Endothelial cell of umbilical vein (primary cell): Measurements from ENCODE around the gene PDGFRB. TPM values are rescaled to one million over a fixed set of nuclear protein-coding genes. Genes with fewer than 3 reads are reported as not detected.

Experiments
- BruUV-seq: library from RNA; stranded (reverse); fragments of 400-500 nt; replicated peaks from 2 replicates; lab custom pipeline; 2021; lab: Mats Ljungman, UMichigan
- CTCF ChIA-PET: fragments of 300-600, 350-600 bp; sonication (Branson Sonifier 250); formaldehyde crosslinking; loops from one replicate; lab custom pipeline; 2021; ENCODE audit warnings: antibody characterized with exemption, inconsistent platforms; lab: Charles Lee
- POLR2A ChIA-PET: fragments of 300-600, 350-600 bp; sonication (Branson Sonifier 250); formaldehyde crosslinking; loops from one replicate; lab custom pipeline; 2021; ENCODE audit warnings: antibody characterized with exemption, inconsistent platforms; lab: Charles Lee
- DNase-seq: peaks from one replicate; pipeline ENCODE4 v3.0.0-alpha.2; 2011; ENCODE audit warnings: low read depth, low spot score
- FAIRE-seq: peaks from 2 replicates; lab custom pipeline; 2011; peaks lifted over from hg19 to GRCh38; lab: Jason Lieb, UNC
- H2AFZ ChIP-seq: 2 replicates; pipeline ENCODE4 v1.6.0; 2012; ENCODE audit warnings: low read depth, low read length, control low read depth, inconsistent platforms
- H3K27ac ChIP-seq: 2 replicates; pipeline ENCODE4 v1.5.1; 2011; ENCODE audit warnings: low read depth, mild to moderate bottlenecking, control low read depth, low read length, moderate library complexity; ENCODE audit not compliant: insufficient read depth
- H3K27me3 ChIP-seq, 2 experiments: 2 replicates each; pipeline versions ENCODE4 v1.6.0 to v1.6.1; 2011; ENCODE audit warnings: low read length in 2 of 2, mixed read lengths in 1 of 2; ENCODE audit not compliant: control insufficient read depth in 2 of 2, insufficient read depth in 2 of 2
- H3K36me3 ChIP-seq, 2 experiments: 2 replicates in 1 of 2; 3 replicates in 1 of 2; pipeline ENCODE4 v1.5.1; 2011; ENCODE audit warnings: low read length in 2 of 2, mild to moderate bottlenecking in 1 of 2, moderate library complexity in 1 of 2; ENCODE audit not compliant: control insufficient read depth in 2 of 2, insufficient read depth in 2 of 2; ENCODE audit errors: extremely low read depth in 1 of 2
- H3K4me1 ChIP-seq: 3 replicates; pipeline ENCODE4 v1.5.1; 2011; ENCODE audit warnings: mild to moderate bottlenecking, low read length; ENCODE audit not compliant: control insufficient read depth, insufficient read depth; ENCODE audit errors: extremely low read depth
- H3K4me2 ChIP-seq: 2 replicates; pipeline ENCODE4 v1.6.1; 2011; ENCODE audit warnings: low read length, control low read depth, mixed read lengths; ENCODE audit not compliant: insufficient read depth
- H3K4me3 ChIP-seq, 3 experiments: fragments of 200-600 bp in 1 of 3; sonication (generic), shearing (Covaris generic) in 1 of 3; replicated peaks in 1 of 3; 2 replicates each; pipeline ENCODE4 v1.5.1; 2011 to 2016; ENCODE audit warnings: control low read depth in 3 of 3, low read length in 3 of 3, mild to moderate bottlenecking in 2 of 3, inconsistent platforms in 1 of 3, low read depth in 1 of 3, moderate library complexity in 1 of 3; ENCODE audit not compliant: insufficient read depth in 1 of 3
- H3K79me2 ChIP-seq: 2 replicates; pipeline ENCODE4 v1.6.0; 2012; ENCODE audit warnings: low read length, inconsistent platforms; ENCODE audit not compliant: control insufficient read depth, insufficient read depth
- H3K9ac ChIP-seq: replicated peaks from 2 replicates; pipeline ENCODE3; 2011; ENCODE audit warnings: low read length, control low read depth; ENCODE audit not compliant: insufficient read depth; ENCODE audit errors: extremely low read depth
- H3K9me1 ChIP-seq: replicated peaks from 3 replicates; pipeline ENCODE4 v1.6.0; 2011; ENCODE audit warnings: mild to moderate bottlenecking, low read length; ENCODE audit not compliant: control insufficient read depth, insufficient read depth; ENCODE audit errors: extremely low read depth
- H3K9me3 ChIP-seq: replicated peaks from 2 replicates; pipeline ENCODE4 v1.5.1; 2012; ENCODE audit warnings: low read length, inconsistent platforms; ENCODE audit not compliant: control insufficient read depth, insufficient read depth
- H4K20me1 ChIP-seq: replicated peaks from 2 replicates; pipeline ENCODE3; 2011; ENCODE audit warnings: mild to moderate bottlenecking, low read length; ENCODE audit not compliant: control insufficient read depth, insufficient read depth; ENCODE audit errors: extremely low read depth
- CTCF ChIP-seq, 2 donors: IDR thresholded peaks; 1 replicate in 1 of 2; 2 replicates in 1 of 2; pipeline ENCODE4 v1.5.1; 2011; ENCODE audit warnings: low read length in 2 of 2, mild to moderate bottlenecking in 2 of 2, moderate library complexity in 2 of 2, control low read depth in 1 of 2, inconsistent platforms in 1 of 2, low read depth in 1 of 2; ENCODE audit not compliant: insufficient read depth in 1 of 2; ENCODE audit errors: extremely low read depth in 1 of 2
- EZH2 ChIP-seq: IDR thresholded peaks from 2 replicates; pipeline ENCODE4 v1.6.1; 2012; ENCODE audit warnings: borderline replicate concordance, low read depth, mild to moderate bottlenecking, moderate library complexity, low read length, inconsistent platforms; ENCODE audit not compliant: severe bottlenecking
- FOS ChIP-seq: IDR thresholded peaks from 2 replicates; pipeline ENCODE4 v1.6.1; 2011; ENCODE audit warnings: mild to moderate bottlenecking, low read length, moderate library complexity, borderline replicate concordance; ENCODE audit not compliant: insufficient read depth
- GATA2 ChIP-seq: IDR thresholded peaks from 2 replicates; pipeline ENCODE4 v1.7.0; 2011; ENCODE audit warnings: low read depth, mild to moderate bottlenecking, moderate library complexity, mixed read lengths, low read length; ENCODE audit not compliant: insufficient read length, insufficient read depth
- JUN ChIP-seq: IDR thresholded peaks from 2 replicates; pipeline ENCODE4 v1.6.1; 2011; ENCODE audit warnings: borderline replicate concordance, low read depth; ENCODE audit not compliant: insufficient read length, insufficient read depth
- MAX ChIP-seq: IDR thresholded peaks from 2 replicates; pipeline ENCODE4 v1.6.1; 2011; ENCODE audit not compliant: insufficient read depth, insufficient read length
- MYC ChIP-seq: IDR thresholded peaks from one replicate; pipeline ENCODE4 v1.6.1; 2011; ENCODE audit warnings: mild to moderate bottlenecking, low read depth, low read length
- POLR2A ChIP-seq: IDR thresholded peaks from 2 replicates; pipeline ENCODE4 v1.6.1; 2012; ENCODE audit warnings: low read depth, mild to moderate bottlenecking, control low read depth, low read length
- POLR2AphosphoS5 ChIP-seq: IDR thresholded peaks from 2 replicates; pipeline ENCODE4 v1.6.1; 2012; ENCODE audit warnings: low read depth, mild to moderate bottlenecking, control low read depth, low read length, moderate library complexity; ENCODE audit not compliant: insufficient read depth
- dilution Hi-C: fragments of 300-500 bp; cut with MboI; formaldehyde crosslinking; loops from one replicate; pipeline ENCODE4 v1.15.0; 2019; ENCODE audit warnings: low sequenced_read_pairs; ENCODE audit not compliant: extremely low pct_ligation_motif_present
- intact Hi-C: fragments of 100-400 bp; cut with micrococcal nuclease; formaldehyde crosslinking; loops from one replicate; pipeline ENCODE4 v1.10.0; 2022
- polyA plus RNA-seq, 4 experiments: library from polyadenylated mRNA; depleted of rRNA in 3 of 4; stranded (reverse) in 3 of 4; unstranded in 1 of 4; fragments of >200 nt; gene quantifications; 2 replicates each; pipeline versions ENCODE4 v1.2.1 to v1.2.3, GENCODE V29; 2011 to 2012; ENCODE audit warnings: missing spikeins in 1 of 4
- total RNA-seq: library from RNA; stranded (reverse); gene quantifications from 2 replicates; pipeline ENCODE4 v1.2.3, GENCODE V29; 2021

The PDGFRB gene
- total and polyA plus RNA-seq, 2 donors (not counting 3 experiments of a cell fraction or from before 2014, with no cell fraction given), result 1.4 to 1.7 TPM

- H3K9me3 ChIP-seq, result no peaks in the 10 kb centered on the region
- intact Hi-C loops, result no loop called here
- no peaks in the 10 kb centered on the region for H3K79me2 ChIP-seq
- no peaks in the 10 kb centered on the region for H3K36me3 ChIP-seq
- CTCF ChIA-PET, result interaction anchor here (1.2 kb wide), 1 partner anchor 34 kb away, joined by 4 read pairs; no protein-coding TSS in a partner anchor
- no peak for DNase-seq
- H3K9ac ChIP-seq, result no peak overlapping the region
- H3K4me2 ChIP-seq, result no peak overlapping the region
- peaks cover 16 to 17% of the 10 kb centered on the region in 2 experiments for H3K27me3 ChIP-seq
- no peak overlapping the region for H3K27ac ChIP-seq
- no peak for TF ChIP-seq POLR2AphosphoS5
- TF ChIP-seq FOS, result no peak
- TF ChIP-seq CTCF (IDR thresholded peaks at IDR 0.05; ENCODE audit: extremely low read depth in 1 of 2, insufficient read depth in 1 of 2, low read depth in 1 of 2, low read length in 2 of 2), result no peak
- H3K9me1 ChIP-seq, result no peaks in the 10 kb centered on the region
- no peaks in the 10 kb centered on the region for H3K4me1 ChIP-seq
- POLR2A ChIA-PET, result no interaction called here
- no peak for FAIRE-seq
- no TSS peak for BruUV-seq
- H2AFZ ChIP-seq, result no peak overlapping the region
- dilution Hi-C loops, result no loop called here
- H4K20me1 ChIP-seq, result no peaks in the 10 kb centered on the region
- no peak overlapping the region for H3K4me3 ChIP-seq
Observed at GRCh38 chr5:150196986-150197385, 41.3 kb upstream of the PDGFRB start.

GRCh38 chr5:150196514-150196913 is 40.9 kb upstream of the PDGFRB start:
- ChIA-PET POLR2A (no interaction called here), CTCF (no interaction called here)
- no peaks in the 10 kb centered on the region for H3K79me2 ChIP-seq
- intact Hi-C loops (no loop called here), dilution Hi-C loops (no loop called here)
- FAIRE-seq (no peak), DNase-seq (no peak)
- no peaks in the 10 kb centered on the region for H3K9me3 ChIP-seq
- no peak overlapping the region for H2AFZ ChIP-seq
- peaks cover 21% of the 10 kb centered on the region in 2 experiments for H3K27me3 ChIP-seq
- no peaks in the 10 kb centered on the region for H4K20me1 ChIP-seq
- no peaks in the 10 kb centered on the region for H3K36me3 ChIP-seq
- H3K4me2 ChIP-seq, result no peak overlapping the region
- H3K9ac ChIP-seq, result no peak overlapping the region
- no peak overlapping the region for H3K4me3 ChIP-seq
- TF ChIP-seq GATA2 (no peak), EZH2 (no peak), CTCF (IDR thresholded peaks at IDR 0.05; ENCODE audit: extremely low read depth in 1 of 2, insufficient read depth in 1 of 2, low read depth in 1 of 2, low read length in 2 of 2) (no peak), JUN (no peak), MAX (no peak), FOS (no peak), POLR2AphosphoS5 (no peak), MYC (no peak), POLR2A (no peak)
- H3K27ac ChIP-seq, result no peak overlapping the region
- H3K9me1 ChIP-seq, result no peaks in the 10 kb centered on the region
- BruUV-seq, result no TSS peak
- H3K4me1 ChIP-seq, result no peaks in the 10 kb centered on the region
